MV-4-11 (cell line): Measurements from ENCODE around the gene ARHGAP42.
A peak's percentile ranks its signal among the peaks of the same experiment; 100 is the strongest.

Experiments
- DNase-seq: peaks from one replicate; lab custom pipeline; 2025; lab: John Stamatoyannopoulos, UW

Gene ARHGAP42

DNA sequence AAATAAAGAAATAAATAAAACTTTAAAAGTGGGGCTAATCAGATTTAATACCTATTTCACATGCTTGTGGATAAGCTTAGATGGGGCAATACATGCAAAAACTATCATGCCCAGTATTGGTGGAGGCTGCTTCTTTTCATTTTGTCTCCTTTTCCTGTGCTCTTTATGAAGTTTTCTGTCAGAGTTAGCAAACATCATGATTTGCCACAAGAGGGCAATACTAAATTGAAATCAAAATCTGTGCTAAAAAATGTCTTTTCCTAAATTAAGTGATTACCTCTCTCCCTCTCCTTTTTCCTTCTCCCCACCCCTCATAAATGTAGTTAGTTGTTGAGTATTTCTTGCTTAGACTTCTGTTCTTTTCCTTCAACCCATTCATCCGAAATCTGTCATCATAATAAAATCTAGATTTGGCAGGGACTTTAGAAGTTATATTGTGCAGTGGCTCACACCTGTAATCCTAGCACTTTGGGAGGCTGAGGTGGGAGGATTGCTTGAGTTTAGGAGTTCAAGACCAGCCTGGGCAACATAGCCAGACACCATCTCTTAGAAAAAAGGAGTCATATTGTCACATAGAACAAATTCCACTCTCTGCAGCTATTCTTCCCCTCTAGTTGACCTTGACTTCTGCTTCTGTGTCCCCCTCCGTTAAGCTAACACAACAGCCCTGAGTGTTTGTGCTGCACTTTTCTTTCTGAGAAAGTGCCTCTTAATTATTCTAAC lies 4.7 kb upstream of the ARHGAP42 start:
- DNase-seq: peak; percentile 7

DNA sequence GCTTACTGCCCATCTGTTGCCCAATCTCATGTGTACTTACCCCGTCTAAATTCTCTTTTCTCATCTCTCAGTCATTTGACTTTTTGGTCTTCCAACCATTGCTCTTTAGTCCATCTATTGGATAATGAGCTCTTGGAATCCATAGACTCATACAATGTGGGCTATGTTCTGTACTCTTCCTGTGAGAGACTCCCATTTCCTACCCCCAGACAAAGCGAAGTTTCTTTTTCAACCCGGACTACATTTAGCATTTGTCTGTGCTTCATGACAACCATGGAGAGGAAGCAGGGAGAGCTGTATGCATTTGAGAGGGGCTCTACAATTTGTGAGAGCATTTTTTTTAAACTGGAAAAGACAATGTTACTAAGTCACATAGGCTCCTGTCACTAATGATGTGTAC lies 4.0 kb upstream of the ARHGAP42 start:
- no peak for DNase-seq

DNA sequence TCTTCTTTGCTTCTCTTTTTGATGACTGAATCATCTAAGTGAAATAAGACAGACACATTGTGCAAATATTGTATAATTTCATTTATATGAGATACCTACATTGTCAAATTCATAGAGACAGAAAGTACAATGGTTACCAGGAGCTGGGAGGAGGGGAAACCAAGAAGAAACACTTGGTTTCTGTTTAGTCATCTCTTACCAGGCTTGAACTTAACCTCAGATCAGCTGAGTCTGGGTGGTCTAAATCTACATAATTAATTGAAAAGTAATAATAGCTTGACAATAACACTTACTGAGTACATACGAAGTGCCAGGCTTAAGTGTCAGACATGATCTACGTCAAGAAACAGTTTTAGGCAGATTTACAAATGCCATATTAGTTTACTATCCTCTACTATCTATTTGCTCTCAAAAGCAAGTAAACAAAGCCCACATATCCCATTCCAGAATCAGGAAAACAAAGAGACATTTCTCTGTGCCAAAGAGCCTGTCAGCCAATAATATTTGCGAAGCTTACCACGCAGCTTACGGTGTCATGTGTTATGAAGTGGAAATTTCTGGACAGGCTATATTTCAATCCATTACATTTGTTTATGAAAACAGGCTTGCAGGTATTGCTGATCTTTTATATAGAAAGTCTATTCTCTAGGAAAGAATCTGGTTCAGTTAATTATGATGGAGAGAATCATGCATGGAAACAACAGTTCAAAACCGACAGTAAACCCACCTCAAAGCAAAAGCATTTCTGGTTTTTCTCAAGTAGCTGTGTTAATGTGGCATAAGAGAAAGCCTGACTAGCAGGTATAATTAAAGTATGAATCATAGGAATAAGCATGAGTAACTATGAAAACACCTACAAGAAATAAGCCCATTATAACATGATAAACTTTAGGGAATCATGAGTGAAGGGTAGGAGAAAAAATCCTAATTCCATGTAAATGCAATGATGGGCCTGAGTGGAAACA lies 2.7 kb upstream of the ARHGAP42 start:
- no peak for DNase-seq

DNA sequence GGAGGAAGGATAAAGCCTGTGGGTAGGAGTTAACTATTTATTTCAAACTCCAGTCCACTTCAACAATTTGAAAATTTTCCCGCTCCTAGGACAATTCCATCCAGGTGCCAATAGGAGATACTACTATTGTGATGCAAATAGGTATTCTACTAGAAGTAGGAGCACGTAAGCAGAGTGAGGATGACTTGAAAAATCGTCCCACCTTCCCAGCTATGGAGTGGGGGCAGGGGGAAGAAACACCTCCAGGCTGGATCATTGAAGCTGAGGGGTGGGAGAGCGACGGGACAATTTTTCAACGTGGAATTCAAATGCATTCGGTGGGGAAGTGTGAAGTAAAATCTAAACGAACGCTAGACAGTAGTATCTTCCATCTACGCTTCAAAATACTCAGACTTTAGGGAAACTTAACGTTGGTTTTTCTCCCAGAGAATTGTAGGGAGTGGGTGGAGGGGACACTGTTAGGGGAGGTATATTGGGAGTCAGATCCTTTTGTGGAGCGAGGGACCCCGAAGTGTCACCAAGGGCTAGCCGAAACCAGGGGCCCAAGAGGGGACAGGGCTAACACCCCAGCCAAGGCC lies 523 bp upstream of the ARHGAP42 start:
- DNase-seq: no peak

DNA sequence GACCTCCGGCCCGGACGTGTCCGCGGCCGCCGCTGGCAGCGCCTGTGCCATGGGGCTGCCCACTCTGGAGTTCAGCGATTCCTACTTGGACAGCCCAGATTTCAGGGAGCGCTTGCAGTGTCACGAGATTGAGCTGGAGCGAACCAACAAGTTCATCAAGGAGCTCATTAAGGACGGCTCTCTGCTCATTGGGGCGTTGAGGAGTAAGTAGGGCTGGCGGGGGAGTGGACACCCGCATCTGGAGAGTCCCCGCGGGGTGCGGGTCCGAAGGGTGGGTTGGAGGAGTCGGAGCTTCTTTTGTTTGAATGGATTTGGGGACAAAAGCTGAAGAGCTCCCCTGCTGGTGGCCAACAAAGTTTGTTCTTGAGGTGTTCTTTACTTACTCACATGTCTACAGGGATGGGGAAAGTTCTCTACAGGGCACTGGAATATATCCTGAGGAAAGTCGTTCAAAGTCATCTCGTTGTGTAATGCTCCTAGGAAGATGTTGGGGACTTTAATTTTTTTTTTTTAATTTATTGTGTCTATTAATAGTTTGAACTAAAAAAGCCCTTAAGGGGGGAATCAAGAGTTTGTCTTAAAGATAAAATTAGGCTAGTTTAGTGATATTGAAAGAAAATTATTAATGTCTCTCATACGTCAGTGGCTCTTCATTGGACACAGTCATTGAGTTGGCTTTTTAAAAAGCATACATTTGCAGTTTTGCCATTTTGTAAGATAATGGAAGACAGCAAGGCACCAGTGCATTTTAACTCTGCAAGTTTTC lies 725 bp downstream of the ARHGAP42 start:
- peak; percentile 56 for DNase-seq

DNA sequence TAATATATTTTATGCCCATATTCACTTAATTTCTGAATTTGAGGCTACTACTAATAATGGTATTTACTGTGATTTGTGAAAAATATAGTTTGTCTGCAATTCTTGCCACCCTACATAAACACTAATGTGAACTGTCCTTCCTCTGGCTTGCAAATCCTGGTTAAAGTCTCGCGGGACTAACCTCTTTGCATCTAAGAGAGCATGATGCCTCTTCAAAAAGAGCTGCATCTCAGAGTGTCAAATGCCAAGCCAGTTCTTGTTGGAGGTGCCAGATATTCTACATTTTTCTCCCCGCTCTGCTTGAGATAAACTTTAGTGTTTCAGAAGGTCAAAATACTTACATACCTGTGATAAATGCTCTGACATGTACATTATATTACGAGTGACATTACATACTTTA lies 2.1 kb downstream of the ARHGAP42 start:
- DNase-seq: no peak

DNA sequence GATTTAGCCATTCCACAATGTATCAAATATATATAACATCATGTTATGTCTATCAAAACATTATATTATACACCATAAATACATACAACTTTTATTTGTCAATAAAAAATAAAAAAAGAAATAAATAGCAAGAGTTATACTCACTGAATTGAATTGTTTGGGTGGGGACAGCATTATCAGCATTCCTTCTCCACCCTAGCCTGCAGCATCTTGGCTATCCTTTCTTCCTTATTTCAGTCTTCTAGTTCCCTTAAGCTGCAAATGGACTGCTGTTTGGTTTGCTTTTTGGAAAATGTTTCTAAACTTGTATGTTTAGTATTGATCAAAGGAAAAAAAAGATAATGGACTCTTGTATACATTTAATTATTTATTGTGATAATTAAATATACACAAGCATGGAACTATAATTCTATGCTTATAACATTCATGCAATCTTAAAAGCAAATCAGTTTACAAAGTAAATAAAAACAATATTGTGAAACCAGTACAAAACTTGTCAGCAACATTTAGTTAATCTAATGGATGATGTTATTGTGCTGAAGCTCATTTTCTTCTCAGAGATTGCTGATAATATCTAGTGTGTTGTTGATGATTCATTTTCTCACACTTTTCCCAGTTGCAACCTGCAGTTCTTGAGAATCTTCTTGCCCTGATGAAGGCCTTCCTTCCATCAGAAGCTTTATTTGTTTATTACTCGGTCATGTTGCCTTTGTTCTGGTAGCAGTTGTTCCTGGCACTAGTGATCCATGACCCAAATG lies 5.0 kb downstream of the ARHGAP42 start:
- no peak for DNase-seq

DNA sequence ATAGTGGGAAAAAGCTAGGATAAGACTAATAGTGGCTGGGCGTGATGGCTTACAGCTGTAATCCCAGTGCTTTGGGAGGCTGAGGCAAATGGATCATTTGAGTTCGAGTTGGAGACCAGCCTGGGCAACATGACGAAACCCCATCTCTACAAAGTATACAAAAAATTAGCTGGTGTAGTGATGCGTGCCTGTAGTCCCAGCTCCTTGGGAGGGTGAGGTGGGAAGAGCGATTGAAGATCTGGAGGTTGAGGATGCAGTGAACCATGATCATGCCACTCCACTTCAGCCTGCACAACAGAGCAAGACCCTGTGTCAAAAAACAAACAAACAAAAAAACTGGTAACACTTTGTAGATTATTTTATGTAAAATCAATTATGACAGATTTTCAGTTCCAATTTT lies 8.8 kb downstream of the ARHGAP42 start:
- DNase-seq: no peak

DNA sequence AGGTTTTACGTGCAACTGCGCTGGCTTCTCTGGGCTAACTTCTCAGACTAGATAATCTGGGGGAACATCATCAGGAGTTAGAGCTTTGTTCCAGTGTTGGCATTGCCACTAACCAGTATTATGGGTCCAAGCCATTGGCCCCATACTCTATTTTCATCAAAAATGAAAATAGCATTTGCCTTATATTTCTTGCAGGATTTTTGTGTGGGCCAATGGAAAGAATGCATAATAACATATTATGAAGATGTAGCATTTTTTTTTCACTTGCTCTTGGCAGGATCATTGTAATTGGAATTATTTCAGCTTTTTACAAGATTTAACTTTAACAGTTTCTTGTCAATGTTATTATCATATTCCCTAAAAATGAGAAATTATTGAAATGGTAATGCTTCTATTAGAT lies 16.1 kb downstream of the ARHGAP42 start:
- DNase-seq: no peak

DNA sequence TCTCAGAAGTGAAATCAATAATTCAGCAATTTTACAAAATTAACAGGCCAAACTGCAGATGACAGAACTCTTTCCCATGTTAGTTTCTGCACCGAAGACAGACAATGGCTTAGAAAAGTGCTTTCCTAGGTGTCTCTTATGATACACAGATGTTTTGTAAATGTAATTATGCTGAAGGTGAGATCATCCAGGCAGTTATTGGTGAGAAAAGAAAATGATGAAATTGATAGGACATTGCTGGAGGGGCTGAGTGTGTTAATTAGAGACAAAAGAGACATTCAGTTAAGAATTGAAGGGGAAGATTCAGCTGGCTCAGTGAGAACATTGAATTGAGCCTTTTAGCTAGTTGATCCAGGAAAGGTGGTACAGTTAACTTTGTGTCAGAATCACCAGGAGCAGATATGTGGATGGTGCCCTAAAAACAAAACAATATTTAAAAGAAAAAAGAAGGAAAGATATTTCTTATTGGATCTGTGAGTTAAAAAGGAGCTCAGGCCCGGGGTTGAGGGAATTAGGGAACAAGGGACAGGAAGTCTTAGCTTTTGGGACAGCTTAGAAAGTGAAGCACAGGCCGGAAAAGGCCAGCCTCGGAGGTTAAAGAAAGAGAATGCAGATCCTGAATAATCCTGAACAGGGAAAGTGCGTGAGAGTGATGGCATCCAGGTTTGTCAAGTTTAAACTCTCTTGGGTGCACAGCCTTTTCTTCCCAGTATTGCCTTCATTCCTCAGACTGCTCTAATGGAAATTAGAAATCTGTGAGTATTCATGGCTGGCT lies 16.9 kb downstream of the ARHGAP42 start:
- DNase-seq: no peak

DNA sequence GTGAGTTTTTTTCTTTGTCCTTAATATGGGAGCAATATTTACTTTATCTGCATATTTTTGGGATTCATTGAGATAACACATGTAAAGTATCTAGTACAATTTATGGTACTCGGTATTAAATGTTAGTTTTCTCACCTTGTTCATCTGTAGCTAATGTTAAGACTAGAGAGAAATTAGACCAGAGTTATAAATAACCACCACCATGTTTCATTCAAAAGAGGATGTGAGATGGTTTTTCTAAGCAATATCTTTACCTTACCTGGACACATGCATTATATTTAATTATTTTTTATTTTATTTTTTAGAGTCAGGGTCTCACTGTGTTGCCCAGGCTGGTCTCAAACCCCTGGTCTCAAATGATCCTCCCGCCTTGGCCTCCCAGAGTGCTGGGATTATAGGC lies 18.4 kb downstream of the ARHGAP42 start:
- DNase-seq: no peak

DNA sequence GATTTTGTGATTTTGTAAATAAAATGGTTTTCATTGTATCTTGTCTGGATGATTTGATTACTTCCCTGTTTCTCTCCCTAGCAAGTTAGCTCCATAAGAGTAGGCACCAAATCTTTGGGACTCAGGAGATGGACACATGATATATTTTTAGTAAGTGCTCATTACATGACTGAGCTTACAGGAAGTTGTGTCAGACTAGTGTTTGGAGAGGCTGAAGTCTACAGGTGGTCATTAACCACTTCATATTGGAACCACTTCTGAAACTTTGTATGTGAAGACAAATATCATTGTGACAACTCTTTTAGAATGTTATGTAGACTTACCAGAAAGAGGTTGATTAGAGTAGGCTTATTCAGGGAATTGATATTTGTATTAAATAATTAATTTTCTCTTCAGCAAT lies 19.1 kb downstream of the ARHGAP42 start:
- DNase-seq: no peak

DNA sequence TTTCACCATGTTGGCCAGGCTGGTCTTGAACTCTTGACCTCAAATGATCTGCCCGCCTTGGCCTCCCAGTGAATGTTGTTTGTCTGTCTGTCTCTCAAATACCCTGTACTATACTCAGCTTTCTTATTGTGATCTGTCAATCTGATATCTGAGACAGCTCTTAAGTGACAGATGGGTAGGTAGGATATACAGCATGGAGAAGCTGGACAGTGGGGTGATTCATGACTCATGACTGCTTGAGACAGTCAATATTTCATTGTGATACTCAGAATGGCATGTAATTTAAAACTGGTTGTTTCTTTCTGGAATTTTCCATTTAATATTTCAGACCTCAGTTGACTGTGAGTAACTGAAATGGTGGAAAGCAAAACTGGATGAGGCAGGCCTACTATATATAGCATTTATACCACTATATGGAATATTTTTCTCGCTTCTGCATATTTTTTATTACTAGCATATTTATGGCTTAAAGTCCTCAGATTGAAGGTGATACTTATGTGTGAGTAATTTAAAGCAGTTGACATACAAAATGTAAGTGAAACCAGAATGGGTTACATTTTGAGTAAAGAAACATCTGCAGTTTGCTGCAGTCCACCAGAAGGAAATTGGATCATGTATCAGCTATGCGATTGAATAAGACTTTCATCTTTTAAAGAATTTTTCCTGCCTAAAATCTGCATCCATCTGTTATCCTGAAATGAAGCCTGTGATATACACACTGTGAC lies 22.3 kb downstream of the ARHGAP42 start:
- DNase-seq: no peak

DNA sequence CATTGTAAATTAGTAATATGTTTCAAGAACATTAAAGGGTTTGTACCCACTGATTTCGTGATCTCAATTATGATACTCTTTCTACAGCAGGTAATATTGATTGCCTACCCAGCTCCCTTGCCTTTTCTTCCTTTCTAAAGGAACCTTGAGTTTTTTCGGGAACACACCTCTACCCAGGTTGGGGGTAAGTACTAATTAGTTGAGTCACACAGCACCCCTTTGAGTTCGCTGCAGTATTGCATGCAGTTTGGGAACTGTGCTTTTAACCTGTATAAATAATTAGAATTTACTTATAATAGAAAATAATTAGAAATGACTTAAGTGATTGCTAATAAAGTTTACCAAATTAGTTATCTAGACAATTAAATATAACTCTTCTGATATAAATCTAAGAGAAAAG lies 24.9 kb downstream of the ARHGAP42 start:
- no peak for DNase-seq

DNA sequence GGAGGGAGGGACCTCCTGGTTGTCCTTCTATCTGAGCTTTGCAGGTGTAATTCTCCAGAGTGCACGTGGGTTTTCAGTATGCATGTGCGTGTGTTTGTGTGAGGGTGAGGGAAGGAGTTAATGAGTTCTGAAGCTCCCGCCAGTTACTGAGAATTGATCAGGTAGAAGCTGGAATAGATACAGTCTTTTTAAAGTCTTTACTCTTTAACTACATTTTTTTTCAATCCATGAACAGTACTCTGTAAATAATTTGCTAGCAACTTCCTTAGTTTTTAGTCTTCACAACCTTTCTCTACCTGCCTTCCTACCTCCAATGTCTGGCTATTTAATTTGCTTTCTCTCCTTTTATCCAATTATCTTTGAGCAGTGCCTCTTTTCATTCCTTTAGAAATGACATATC lies 25.5 kb downstream of the ARHGAP42 start:
- DNase-seq: no peak

DNA sequence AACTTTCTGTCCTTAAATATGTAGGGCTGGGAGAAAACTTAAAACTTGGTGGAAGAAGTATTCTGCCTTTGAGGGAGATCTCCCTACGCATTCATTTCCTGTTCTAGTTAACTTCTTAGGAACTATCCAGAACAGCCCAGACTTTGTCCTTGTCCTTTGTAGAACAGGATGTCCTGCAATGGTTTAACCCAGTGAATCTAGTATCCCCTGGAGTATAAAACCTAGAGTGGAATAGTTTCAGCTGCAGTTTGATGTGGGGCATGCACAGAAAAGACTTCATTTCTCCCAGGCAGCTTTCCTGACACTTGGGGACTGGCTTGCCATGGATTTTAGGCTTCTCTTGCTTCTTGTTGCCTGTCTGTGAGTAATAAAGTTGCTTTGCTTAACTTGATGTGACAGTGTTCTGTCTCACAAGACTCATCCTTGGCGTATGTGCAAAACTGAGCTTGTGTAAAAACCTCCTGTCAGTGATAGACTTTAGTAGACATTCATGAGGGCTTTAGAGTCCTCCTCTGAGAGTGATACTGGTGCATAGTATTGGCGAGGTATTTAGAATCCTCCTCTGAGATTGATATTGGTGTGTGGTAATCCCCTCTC lies 28.2 kb downstream of the ARHGAP42 start:
- no peak for DNase-seq

DNA sequence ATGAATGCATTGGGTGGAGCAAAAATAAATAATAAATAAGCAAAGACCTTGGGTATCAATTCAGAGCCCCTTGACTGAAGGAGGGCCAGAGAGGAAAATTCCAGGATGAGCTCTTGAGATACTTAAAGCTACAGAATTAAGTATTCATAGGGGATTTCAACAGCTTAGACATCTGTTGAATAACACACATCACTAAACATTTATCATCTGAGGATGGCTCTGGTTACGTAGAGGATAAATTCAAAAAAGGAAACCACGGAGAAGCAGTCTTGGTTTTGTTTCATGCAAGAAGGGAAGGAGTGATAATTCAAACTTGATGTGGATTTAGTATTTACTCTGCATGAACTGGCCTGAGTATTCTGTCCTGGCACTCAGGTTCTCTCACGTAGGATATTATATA lies 29.8 kb downstream of the ARHGAP42 start:
- no peak for DNase-seq

DNA sequence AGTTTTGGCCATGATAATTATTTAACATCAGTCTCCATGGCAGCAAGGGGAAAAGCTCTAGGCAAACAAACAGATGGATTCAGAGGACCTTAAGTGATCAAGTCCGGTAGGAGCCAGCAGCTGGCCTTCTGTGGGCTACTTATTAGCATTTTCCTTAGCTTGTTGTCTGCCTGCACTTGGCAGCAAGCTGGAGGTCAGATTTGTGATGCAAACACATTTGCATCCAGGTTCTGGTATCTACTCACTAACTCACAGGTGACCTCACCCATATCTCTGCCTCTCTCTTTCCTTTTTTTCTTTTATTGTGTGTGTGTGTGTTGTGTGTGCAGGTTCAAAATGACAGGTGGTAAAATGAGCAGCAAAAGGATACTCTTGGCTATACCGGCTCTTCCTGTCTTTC lies 32.3 kb downstream of the ARHGAP42 start:
- DNase-seq: no peak

DNA sequence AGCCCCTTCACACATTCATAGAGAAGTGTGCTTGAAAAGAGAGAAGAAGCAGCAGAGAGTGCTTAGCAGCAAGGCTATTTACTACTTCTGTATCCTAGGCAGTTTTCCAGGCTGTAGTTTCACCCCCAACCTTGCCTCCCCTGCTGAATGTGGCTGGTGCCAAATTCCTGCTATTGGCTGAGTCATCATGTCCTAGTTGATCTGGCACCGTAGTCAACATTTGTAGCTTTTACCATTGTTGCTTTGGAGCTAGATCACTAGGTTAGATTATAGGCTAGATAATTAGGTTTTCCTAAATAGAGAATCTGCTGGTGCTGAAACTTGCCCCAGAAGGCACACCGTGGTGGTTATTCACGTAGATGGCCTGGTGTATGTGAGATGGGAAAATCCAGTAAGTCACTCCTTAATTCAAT lies 32.7 kb downstream of the ARHGAP42 start:
- no peak for DNase-seq

DNA sequence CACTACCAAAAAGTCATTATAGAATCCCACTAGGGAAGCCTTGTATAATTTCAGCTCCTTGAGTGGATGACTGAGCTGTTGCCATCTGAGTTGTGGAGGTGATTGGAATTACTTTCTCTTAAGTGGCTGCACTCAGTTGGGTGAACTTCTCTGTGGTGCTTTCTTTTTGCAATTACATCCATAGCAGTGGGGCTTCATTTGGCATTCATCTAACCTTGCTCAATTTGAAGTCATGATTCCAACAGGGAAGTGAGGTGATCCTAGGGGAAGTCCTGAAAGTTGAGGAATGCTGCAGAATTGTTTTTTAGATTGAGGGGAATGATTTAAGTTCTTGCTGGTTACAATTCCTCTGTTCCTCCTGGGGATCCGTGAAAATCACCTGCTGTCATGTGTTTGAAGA lies 39.6 kb downstream of the ARHGAP42 start:
- no peak for DNase-seq
